ENCODE data around the gene EXOC3L2.

- TF ChIP-seq, protein P1, sequence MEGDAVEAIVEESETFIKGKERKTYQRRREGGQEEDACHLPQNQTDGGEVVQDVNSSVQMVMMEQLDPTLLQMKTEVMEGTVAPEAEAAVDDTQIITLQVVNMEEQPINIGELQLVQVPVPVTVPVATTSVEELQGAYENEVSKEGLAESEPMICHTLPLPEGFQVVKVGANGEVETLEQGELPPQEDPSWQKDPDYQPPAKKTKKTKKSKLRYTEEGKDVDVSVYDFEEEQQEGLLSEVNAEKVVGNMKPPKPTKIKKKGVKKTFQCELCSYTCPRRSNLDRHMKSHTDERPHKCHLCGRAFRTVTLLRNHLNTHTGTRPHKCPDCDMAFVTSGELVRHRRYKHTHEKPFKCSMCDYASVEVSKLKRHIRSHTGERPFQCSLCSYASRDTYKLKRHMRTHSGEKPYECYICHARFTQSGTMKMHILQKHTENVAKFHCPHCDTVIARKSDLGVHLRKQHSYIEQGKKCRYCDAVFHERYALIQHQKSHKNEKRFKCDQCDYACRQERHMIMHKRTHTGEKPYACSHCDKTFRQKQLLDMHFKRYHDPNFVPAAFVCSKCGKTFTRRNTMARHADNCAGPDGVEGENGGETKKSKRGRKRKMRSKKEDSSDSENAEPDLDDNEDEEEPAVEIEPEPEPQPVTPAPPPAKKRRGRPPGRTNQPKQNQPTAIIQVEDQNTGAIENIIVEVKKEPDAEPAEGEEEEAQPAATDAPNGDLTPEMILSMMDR (IDR thresholded peaks at IDR 0.05; ENCODE audit: extremely low read depth in 1 of 2, insufficient read depth in 1 of 2, low read depth in 1 of 2, low read length in 2 of 2), result no peak
- TF ChIP-seq POLR2AphosphoS5 (IDR thresholded peaks at IDR 0.05; ENCODE audit: insufficient read depth, low read depth, low read length) (peak; percentile 82), POLR2A (IDR thresholded peaks at IDR 0.05; ENCODE audit: low read depth, low read length) (no peak), MAX (IDR thresholded peaks at IDR 0.05; ENCODE audit: insufficient read depth, insufficient read length) (no peak), EZH2 (IDR thresholded peaks at IDR 0.05; ENCODE audit: borderline replicate concordance, low read depth, low read length, severe bottlenecking) (no peak), MYC (IDR thresholded peaks at IDR 0.05; ENCODE audit: low read depth, low read length) (no peak)
These were observed 74.0 kb downstream of the EXOC3L2 start for GRCh38 chr19:45171211-45171623.
